ENCODE results near the gene TAPBP. TPM values are rescaled to one million over a fixed set of nuclear protein-coding genes. Genes with fewer than 3 reads are reported as not detected.

Gene TAPBP
- total RNA-seq (2022; extraction: Qiagen RNA extraction): 33.4 to 52.9 TPM (median 47.7 TPM) in 5 replicates

GRCh38 chr6:33313709-33314514 lies at the start of gene TAPBP:
TAPBP (minus strand) TSS chr6:33314078; CDS start chr6:33314041, 37 bp downstream.

DNA sequence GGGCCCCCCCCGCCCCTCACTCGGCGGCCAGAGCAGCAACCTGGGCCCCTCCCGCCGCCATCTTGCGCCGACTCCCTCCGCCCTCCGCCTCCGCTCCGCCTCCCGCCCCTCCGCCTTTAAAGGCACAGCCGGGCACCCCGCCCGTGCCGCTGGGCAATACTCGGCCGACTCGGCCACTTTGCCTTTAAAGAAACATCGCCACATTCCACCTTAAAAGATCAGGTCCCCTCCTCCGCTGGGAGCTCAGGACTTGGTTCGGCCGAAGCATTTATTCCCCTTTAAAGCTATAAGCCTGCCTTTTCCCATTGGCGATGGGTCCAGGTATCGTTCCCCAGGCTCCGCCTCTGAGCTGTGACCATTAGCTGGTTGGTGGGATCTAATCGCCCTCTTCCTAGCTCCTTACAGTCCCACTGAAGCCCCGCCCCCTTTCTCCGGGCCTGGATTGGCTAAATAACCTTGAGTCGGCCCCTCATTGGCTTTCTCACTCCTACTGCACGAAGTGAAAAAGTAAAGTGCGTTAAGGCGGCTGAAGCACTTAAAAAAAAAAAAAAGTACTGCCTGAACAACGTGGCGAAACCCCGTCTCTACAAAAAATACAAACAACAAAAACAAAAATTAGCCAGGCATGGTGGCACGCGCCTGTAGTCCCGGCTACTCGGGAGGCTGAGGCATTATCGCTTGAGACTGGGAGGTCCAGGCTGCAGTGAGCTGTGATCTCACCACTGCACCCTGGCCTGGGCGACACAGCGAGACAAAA lies 4.0 kb upstream of the TAPBP start, which contains the start of gene ZBTB22:
TSS of gene ZBTB22 (minus strand) at position 76 of the 757 bp plus-strand sequence. CDS start 828 bp downstream, outside the sequence.

GRCh38 chr6:33298773-33299236 lies 15.1 kb downstream of the TAPBP start, which contains the start of gene RGL2:
RGL2 (minus strand) TSS chr6:33298942; CDS start chr6:33298610, 332 bp downstream.

GRCh38 chr6:33288921-33289783 lies 24.7 kb downstream of the TAPBP start, which contains the start of the genes PFDN6 and WDR46:
PFDN6 (plus strand) TSS chr6:33289601; CDS start chr6:33289857, 256 bp downstream.
WDR46 (minus strand) TSS chr6:33289239; CDS start chr6:33289170, 69 bp downstream.

DNA sequence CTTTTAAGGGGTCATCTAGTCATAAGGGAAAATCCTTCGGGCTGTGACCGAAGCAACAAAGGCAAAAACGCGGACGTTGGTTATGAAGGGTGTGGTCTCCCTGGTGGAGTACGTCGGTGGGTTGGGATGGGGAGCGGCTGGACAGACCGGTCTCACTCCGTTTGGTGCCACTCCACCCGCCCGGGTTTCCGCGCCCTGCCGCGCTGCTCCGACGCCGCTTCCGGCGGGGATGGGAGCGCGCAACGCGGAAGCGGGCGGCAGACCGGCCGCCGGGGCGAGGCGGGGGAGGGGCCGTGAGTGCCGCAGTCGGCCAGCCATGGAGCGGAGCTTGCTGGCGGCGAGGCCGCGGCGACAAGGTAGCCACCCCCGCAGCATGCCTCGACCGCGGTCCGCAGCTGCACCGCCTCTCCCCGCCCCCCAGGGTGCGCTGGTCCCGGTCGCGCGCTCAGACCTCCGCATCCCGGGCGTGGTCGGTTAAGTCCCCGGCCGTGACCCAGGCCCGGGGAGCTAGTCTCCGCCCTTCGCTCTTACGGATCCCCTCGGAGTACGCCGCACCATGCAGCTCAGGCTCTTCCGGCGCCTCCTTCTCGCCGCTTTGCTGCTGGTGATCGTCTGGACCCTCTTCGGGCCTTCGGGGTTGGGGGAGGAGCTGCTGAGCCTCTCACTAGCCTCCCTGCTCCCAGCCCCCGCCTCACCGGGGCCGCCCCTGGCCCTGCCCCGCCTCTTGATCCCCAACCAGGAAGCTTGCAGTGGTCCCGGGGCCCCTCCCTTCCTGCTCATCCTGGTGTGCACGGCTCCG lies 36.8 kb downstream of the TAPBP start, which contains the start of gene B3GALT4:
TSS of gene B3GALT4 (plus strand) at position 260 of the 799 bp plus-strand sequence. CDS start at position 557, 297 bp downstream.

GRCh38 chr6:33271468-33272274 lies 42.2 kb downstream of the TAPBP start, which contains the start of the genes RPS18 and VPS52:
RPS18 (plus strand) TSS chr6:33272075; CDS start chr6:33272120, 45 bp downstream.
VPS52 (minus strand) TSS chr6:33271876; CDS start chr6:33271675, 201 bp downstream.

Other genes starting within 250 kb of the TAPBP start
- gene HLA-DPA1, start 240.4 kb downstream of the TAPBP start, total RNA-seq (2022; extraction: Qiagen RNA extraction): 0.09 to 0.11 TPM in 2 of 5 replicates, not detected in the others
- gene HLA-DPB1, start 238.1 kb downstream of the TAPBP start, total RNA-seq (2022; extraction: Qiagen RNA extraction): not detected in 5 replicates
- 0.51 to 0.91 TPM (median 0.81 TPM) in 5 replicates for gene COL11A2, start 121.6 kb downstream of the TAPBP start, total RNA-seq (2022; extraction: Qiagen RNA extraction)
- 16.1 to 20.8 TPM (median 19.2 TPM) in 5 replicates for gene RXRB, start 113.4 kb downstream of the TAPBP start, total RNA-seq (2022; extraction: Qiagen RNA extraction)
- gene SLC39A7, start 113.2 kb downstream of the TAPBP start, total RNA-seq (2022; extraction: Qiagen RNA extraction): 103 to 110 TPM (median 108 TPM) in 5 replicates
- 12.2 to 14.2 TPM (median 13.3 TPM) in 5 replicates for gene HSD17B8, start 109.4 kb downstream of the TAPBP start, total RNA-seq (2022; extraction: Qiagen RNA extraction)
- 21.2 to 24.5 TPM (median 23.0 TPM) in 5 replicates for gene RING1, start 105.6 kb downstream of the TAPBP start, total RNA-seq (2022; extraction: Qiagen RNA extraction)
- gene VPS52, start 42.2 kb downstream of the TAPBP start, total RNA-seq (2022; extraction: Qiagen RNA extraction): 14.2 to 19.1 TPM (median 17.5 TPM) in 5 replicates
- 2,103 to 2,754 TPM (median 2,159 TPM) in 5 replicates for gene RPS18, start 42.0 kb downstream of the TAPBP start, total RNA-seq (2022; extraction: Qiagen RNA extraction)
- gene B3GALT4, start 37.0 kb downstream of the TAPBP start, total RNA-seq (2022; extraction: Qiagen RNA extraction): 0.44 to 0.85 TPM (median 0.71 TPM) in 5 replicates
- 47.9 to 56.2 TPM (median 52.0 TPM) in 5 replicates for gene WDR46, start 24.8 kb downstream of the TAPBP start, total RNA-seq (2022; extraction: Qiagen RNA extraction)
- 100 to 141 TPM (median 110 TPM) in 5 replicates for gene PFDN6, start 24.5 kb downstream of the TAPBP start, total RNA-seq (2022; extraction: Qiagen RNA extraction)
- 8.6 to 14.7 TPM (median 12.5 TPM) in 5 replicates for gene RGL2, start 15.1 kb downstream of the TAPBP start, total RNA-seq (2022; extraction: Qiagen RNA extraction)
- 2.3 to 3.4 TPM (median 2.9 TPM) in 5 replicates for gene ZBTB22, start 3.7 kb upstream of the TAPBP start, total RNA-seq (2022; extraction: Qiagen RNA extraction)
- gene DAXX, start 8.9 kb upstream of the TAPBP start, total RNA-seq (2022; extraction: Qiagen RNA extraction): 34.5 to 37.5 TPM (median 36.6 TPM) in 5 replicates
- gene KIFC1, start 77.7 kb upstream of the TAPBP start, total RNA-seq (2022; extraction: Qiagen RNA extraction): 35.6 to 45.1 TPM (median 44.0 TPM) in 5 replicates
- 10.9 to 17.3 TPM (median 15.4 TPM) in 5 replicates for gene PHF1, start 96.9 kb upstream of the TAPBP start, total RNA-seq (2022; extraction: Qiagen RNA extraction)
- 167 to 223 TPM (median 192 TPM) in 5 replicates for gene CUTA, start 104.0 kb upstream of the TAPBP start, total RNA-seq (2022; extraction: Qiagen RNA extraction)
- 2.4 to 9.2 TPM (median 4.1 TPM) in 5 replicates for gene SYNGAP1, start 106.0 kb upstream of the TAPBP start, total RNA-seq (2022; extraction: Qiagen RNA extraction)
- 10.7 to 12.4 TPM (median 12.1 TPM) in 5 replicates for gene ZBTB9, start 140.5 kb upstream of the TAPBP start, total RNA-seq (2022; extraction: Qiagen RNA extraction)

Measured in A549 treated with dexamethasone at 1 μM for 4 hours (cell line).